HG02870 (cell line): ENCODE results near the gene TICAM2.

Experiments used
- ATAC-seq: cut with Tn5 transposase; IDR thresholded peaks from one replicate; pipeline ENCODE4 v1.9.1; 2021; ENCODE audit warnings: mild to moderate bottlenecking, moderate library complexity; ENCODE audit not compliant: unreplicated experiment

Gene TICAM2

DNA sequence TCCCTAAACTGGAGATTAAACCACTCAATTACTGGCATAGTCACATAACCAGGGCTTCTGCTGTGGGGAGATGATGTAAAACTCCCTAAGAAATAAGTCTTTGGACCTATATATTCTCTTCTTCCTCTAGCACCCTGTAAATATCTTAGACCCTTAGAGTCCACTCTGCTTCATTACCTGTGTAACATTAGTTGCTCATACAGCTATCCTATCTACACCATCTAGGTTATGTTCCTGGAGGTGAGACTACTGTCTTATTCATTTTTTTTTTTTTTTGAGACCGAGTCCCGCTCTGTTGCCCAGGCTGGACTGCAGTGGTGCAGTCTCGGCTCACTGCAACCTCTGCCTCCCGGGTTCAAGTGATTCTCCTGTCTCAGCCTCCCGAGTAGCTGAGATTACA lies 9.6 kb upstream of the TICAM2 start:
- ATAC-seq: no peak

DNA sequence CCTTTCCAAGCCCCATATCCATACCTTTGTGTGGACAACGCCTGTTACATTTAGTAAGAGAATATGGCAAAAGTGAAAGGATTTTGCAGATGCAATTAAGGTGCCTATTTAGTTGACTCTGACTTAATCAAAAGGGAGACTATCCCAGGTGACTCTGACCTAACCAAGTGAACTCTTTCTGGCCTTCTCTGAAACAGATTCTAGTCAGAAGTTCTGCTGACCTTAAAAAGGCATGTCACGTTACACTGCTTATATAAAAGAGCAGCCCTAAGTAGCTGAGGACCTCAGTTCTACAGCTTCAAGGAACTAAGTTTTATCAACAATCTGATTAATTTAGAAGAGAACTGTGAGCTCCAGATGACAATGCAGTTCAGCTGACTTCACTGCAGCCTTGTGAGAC lies 5.7 kb upstream of the TICAM2 start:
- no peak for ATAC-seq

DNA sequence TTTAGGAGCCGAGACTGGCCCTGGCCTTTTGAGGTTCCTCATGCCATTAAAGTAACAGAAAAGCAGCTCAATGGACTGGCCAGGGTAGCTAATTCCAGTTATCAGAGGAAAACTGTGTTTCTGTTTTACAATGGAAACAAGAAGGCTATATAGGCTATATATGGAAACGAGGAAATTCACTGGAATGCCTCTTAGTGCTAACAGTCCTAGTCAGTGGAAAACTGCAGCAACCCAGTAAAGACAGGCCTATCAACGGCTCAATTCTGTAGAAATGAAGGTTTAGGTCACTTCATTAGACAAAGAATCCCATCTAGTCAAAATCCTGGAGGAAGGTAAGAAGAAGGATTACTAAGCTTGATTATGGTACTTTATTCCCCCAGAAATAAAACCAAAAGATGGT lies 3.2 kb upstream of the TICAM2 start:
- no peak for ATAC-seq

DNA sequence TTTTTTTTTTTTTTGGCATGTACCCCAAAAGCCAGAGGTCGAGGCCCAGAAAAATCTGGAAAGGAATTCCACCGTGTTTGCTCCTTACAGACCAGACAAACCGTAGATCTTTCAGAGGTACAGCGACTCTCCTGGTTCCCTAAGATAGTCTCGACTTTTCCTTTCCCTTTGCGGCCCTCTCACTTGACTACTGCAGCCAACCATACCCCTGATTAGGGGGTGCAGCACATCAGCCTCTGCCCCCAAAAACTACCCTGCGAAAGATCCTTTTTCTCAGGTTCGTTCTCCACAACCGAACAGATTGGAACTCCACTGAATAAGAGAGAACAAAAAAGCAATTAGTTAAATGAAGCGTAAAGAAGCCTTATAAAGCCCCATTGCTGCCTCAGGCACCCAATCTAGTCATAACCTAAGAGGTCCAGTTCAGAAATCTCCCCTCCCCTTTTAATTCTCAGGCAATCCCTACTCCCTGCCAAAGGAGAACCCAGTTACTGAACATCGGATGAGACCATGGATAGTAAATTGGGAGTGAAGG lies 379 bp upstream of the TICAM2 start:
- no peak for ATAC-seq

DNA sequence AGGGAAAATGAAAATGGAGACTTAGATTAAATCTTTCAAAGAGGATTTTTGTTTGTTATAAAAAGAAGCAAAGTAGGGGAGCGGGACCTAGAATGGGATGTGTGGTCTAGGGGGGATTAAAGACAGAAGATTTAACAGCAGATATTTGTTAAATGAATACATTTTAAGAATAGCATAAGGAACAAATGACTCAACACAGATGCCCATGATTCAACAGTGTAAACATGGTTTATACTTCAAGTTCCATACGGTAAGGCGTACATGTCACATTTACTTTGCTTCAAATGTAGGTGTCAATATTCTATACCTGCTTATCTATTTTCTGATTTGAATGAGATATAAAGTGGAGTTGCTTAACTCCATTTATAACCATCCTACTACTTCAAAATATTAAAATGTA lies 1.5 kb downstream of the TICAM2 start:
- no peak for ATAC-seq

DNA sequence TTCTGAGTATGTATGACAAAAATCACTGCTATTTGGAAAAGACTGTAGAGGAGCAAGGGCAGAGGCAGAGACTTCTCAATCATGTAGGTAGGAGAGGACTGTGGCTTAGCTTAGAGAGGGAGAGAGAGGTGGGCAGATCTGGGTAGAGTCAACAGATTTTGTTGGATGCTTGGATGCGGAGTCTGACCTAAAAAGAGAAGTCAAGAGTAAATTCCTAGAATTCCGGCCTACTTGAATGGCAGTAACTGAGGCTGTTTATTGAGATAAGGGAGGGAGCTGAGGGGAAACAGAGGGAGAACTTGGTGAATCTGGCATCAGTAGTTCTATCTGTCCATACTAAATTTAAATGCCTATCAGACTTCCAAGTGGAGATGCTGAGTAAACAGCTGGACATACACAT lies 2.4 kb downstream of the TICAM2 start:
- no peak for ATAC-seq

DNA sequence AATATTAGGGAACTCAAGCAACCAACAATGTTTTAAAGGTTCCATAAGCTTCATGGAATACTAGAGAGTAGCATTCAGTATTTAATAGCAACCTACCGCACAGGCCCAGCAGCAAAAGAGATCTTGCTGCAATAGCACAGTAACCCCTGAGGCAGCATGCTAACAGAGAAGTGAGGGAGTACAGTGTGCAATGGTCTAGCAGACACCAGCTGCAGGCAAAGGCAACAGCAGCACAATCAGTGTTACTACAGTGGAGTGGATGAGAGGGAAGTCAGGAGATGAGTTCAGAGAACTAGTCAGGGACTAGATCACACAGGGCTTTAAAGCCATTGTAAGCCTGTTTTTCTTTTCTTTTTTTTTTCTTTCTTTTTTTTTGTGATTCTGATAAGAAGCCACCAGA lies 2.8 kb downstream of the TICAM2 start:
- ATAC-seq: peak; percentile 32

DNA sequence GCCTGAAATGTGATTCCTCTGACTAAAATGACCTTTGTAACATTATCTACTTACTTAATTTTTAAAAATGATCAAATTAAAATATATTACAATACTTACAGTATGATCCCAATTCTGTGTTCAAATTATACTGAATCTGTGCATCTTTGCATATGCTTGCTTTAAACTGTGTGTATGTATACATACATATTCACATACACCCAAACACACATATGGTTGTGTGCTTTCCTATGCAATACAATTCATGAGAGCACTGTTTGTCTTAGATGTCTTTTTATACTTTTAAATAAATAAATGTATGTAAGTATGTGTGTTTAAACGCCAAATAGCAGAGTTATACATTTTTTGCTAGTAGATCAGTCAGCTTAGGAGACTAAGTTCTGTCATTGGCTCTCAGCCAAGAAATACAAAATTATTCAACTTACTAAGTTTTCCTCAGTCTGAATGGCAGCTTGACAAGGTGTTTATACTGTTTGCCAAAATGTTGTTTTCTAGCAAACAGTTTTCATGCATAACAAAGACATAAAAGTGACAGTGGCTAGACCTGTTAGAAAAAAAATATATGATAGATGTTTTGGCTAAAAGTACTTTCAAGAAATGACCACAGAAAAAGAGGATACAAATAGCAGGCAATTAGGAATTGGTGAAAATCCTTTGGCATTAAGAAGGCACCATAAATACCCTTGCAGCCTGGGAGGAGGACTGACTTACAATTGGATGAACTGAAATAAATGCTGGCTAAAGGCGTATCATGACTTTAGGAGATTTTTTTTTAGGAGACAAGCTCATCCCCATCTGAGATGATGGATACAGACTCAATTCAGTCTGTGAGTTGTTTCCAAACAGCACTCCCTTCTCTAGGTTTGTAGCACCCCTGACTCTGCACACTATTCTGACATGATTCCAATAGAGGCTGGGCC lies 7.9 kb downstream of the TICAM2 start:
- no peak for ATAC-seq

DNA sequence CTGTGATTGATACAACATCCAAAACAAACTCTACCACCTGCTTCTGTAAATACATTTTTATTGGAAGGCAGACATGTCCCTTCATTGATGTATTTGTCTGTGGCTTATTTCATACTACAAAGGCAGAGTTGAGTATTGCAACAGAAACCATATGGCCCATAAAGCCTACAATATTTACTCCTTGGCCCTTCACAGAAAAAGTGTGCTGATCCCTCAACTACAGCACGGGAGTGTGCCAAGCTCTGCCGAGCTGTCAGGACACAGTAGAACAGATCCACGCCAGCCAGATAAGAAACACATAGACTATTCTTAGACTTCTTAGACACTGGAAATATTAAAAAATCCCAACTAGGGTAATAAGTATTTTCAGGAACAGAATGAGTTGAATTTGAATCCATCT lies 13.2 kb downstream of the TICAM2 start:
- no peak for ATAC-seq

DNA sequence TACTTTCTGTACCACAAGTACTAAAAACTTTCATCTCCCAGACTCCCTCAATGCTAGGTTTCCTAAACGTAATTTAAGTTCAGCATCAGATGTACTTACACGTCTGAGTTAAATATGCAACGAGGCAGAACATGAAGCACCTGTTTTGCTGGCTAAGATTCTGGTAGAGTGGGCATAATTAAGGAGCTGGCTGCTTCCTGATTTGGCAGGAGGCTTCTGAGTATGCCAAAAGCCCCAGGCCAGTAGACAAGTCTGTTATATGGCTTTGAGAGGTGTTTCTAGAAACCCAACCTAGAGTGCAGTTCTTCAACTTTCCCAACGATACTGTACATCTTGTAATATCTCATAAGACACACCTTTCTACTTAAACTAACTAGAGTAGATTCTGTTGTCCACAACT lies 13.6 kb downstream of the TICAM2 start:
- no peak for ATAC-seq

DNA sequence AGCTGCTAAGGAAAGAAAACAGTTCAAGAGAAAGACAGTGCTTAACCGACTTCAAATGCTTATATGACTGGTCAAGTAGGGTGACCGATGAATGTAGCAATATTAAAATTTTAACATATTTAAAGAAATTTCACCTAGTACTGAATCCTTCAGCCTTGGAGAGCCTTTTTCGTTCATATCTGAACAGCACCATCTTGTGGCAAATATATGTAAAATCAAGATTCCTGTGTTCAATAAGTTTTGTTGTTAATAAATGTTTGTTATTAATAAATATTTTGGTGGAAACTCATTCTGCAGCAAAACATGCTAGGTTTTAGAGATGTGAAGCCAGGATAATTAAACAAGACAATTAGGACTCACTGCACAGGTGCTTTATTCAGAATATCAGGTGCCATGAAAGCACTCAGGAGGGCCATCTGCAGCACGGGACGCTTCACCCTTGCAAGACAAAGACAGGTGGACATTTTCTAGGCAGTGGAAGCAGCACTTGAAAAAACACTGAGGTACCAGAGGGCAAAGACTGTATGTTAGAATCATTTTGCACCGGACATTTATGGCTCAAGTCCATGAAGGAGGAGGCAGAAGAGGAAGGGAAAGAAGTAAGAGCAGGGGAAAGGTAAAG lies 15.6 kb downstream of the TICAM2 start:
- ATAC-seq: no peak

DNA sequence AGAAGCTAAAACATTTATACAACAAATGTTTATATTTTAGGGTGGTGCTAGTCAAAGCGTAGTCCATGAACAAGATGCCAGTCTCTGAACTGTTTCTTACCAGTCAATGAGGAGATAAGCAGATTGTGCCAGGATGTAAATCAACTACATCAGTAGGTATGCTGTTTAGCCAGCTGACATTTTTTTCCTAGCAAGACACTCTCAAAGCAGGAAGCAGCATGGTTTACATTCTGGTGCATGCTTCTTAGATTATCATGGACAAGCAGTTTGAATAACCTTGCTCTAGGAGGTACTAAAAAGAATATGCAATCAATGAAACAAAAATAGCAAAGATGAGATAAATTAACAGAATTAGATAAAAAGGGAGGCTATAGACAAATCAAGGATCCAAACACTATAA lies 17.0 kb downstream of the TICAM2 start:
- ATAC-seq: no peak

DNA sequence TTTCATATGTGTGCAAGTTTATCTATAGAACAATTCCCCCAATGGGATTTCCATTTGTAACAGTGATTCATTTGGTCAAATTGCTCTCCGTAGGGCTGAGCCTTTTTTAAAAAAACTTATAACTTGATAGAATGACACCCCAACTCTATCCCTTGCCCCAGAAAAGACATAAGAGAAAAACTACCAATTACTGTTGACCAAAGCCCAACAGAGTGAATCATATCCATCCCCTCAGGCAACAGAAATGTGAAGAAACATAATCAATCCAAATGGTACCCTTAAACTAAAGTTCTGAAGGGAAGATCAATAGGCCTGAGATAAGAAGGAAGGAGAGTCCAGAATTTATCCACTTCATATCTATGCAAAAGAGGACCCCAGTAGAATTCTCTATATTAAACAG lies 17.8 kb downstream of the TICAM2 start:
- no peak for ATAC-seq

DNA sequence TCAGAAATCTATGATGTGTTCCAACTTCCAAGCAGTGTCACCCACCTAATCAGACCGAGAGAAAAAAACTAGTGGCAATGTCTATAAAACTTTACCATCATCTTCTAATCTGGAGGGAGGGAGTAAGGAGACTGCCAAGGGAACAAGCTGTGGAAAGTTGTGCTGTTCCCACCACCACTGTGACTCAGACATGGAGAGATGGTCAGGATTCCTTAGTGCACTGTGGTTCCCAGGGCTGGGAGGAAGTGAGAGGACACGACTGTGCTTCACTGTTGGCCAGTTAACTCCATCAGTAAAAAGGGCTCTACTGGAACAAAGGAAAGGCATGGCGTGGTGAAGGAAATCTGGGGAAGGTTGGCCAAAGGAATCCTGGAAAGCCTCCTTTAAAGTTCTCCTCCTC lies 18.8 kb downstream of the TICAM2 start:
- ATAC-seq: no peak

DNA sequence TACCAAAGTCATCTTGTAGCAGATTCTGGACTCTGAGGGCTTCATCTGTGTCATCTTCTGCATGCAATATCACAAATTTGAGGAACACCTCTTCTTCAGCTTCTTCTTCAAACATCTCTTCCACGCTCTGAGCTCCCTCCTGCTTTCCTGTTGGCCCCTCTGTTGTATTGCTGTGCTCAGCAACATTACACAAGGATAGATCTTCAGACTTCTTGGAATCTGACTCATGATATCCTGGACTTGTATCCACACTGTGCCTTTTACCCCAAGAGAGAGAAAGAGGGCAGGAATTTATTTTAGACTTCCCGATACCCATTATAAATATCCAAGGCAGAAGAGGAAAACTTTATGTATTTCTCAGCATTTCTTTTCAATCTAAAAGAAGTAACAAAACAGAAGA lies 21.3 kb downstream of the TICAM2 start:
- no peak for ATAC-seq

DNA sequence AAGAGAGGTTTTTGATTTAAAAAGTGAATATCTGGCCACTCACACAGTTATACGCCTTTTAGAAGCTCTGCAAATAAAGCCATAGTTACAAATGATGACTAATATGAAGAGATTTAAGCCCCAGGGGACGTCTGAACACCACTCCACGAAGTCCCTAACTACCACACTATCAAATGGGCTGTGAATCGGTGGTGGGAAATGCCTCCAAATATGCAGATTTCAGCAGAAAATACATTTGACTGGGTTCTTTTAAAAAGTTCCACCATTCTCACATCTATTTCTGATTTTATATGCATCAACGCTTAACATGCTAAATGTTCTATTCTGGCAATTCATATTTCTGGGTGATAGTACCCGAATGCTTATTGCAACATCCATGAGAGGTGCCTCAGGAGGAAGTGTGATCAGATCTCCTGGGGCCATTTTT lies 22.5 kb downstream of the TICAM2 start:
- peak; percentile 56 for ATAC-seq

DNA sequence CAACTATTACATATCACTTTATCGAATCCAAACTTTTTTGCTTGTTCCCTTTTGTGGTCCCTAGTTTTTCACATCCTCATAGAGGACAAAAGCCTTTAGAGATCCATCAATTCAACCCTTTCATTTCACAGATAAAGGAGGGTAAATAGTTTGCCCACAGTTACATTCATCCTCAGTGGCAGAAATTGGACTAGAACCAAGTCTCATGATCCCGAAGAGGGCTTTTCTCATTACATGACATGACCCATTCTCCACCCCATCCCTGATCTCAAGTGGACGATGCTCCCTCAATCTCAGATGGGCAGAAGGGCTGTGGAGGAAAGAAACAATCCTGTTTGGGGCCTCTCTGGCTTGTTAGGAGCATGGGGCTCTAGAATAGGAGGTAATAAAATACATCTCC lies 23.1 kb downstream of the TICAM2 start:
- ATAC-seq: no peak

DNA sequence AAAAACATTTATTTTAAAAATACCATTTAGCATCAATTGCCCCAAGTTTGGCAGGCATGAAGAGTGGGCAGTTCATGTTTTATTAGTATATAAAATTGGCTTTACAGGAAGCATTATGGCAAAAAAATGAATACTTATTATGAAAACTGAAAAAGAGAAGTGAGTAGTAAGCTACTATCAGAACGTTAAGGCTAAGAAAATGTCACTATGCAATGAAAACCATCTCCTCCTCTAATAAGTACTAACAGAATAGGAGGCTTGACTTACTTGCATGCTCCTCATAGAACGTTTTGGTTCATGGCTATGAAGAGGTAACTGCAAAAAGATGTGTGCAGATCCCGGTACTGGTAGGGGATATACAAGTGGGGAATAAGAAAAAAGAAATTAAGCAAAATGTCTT lies 23.6 kb downstream of the TICAM2 start:
- peak; percentile 39 for ATAC-seq

DNA sequence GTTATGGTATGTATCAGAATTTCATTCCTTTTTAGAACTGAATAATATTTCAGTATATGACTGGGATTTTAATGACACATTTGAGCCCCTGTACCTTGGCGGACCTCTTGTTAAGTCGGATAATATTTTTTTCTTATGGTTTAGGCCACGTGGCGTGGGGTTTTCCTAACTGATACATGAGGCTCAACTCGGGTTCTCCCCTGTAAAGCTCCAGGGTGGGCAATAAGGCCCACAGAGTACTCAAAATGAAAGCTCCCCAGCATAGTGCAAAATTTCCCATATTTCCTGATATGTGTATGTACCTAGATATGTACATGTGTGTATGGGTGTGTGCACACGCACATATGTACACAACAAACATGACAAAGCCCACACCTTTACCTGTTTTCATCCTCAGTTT lies 24.5 kb downstream of the TICAM2 start:
- peak; percentile 26 for ATAC-seq

DNA sequence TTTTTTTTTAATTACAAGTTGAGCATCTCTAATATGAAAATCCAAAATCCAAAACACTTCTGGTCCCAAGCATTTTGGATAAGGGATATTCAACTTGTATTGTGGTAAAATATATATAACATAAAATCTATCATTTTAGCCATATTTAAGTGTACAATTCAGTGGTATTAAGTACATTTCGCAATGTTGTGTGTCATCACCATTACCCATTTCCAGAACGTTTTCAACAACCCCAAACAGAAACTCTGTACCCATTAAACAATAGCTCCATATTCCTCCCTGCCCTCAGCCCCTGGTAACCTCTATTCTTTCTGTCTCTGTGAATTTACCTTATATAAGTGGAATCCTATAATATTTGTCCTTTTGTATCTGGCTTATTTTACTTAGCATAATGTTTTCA lies 24.9 kb downstream of the TICAM2 start:
- ATAC-seq: no peak

DNA sequence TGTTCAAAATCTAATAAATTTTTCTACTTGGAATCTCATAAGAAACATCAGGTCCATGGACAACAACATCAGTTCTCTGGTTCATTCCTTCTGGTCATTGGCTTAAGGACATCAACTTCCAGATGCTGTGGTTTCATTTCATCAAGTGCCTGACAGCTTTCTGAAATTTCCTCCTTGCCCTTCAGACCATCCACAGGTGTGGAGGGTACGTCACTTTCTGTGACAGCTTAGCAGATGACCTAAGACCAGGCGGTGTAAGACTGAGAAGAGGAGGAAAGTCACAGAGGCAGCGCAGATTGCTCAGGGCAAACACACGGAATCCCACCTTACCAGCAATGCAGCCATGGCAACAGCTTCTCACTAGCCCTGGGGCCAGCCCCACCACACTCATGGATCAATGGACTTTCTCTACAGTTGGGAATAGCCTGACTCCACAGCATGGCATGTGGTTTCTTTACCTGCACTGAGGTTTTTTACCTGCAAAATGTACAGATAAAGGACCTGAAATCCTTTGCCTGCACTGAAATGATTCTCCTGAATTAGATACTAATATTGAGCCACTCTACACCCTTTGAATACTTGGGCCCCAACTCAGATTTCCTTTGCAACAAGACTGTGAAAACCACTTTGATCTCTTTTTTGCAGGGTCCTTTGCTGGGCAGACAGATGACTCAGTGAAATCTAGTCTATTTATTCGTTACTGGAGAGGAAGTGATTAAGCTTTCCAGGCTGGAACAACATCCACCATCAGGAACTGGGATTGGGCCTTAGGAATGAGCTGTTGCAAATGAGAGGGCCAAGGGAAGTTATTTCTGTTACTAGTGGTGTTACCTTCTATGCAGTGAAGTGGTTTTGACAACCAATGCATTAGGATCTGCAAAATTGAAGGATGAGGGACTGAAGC lies 26.9 kb downstream of the TICAM2 start:
- no peak for ATAC-seq
